K562 (cell line): ENCODE measurements around the gene ANXA3. TPM values are rescaled to one million over a fixed set of nuclear protein-coding genes. Genes with fewer than 3 reads are reported as not detected.

ENCODE experiments used
- ATAC-seq: fragments of 200-7000 bp; cut with Tn5 transposase; 3 replicates; pipeline ENCODE4 v1.9.1; 2020; ENCODE audit warnings: moderate library complexity
- BruUV-seq: library from RNA; stranded (reverse); fragments of 400-500 nt; replicated peaks from 2 replicates; lab custom pipeline; 2021; lab: Mats Ljungman, UMichigan
- CTCF ChIA-PET: fragments of 300-600 bp; formaldehyde crosslinking; extraction: SDS; loops from one replicate; lab custom pipeline; 2021; ENCODE audit warnings: low intra/inter-chr PET ratio; lab: Yijun Ruan, JAX
- POLR2A ChIA-PET: fragments of 300-600, 350-650 bp; sonication (Branson Sonifier 250); formaldehyde crosslinking; extraction: SDS; loops from one replicate; lab custom pipeline; 2021; ENCODE audit warnings: antibody characterized with exemption, inconsistent platforms; lab: Yijun Ruan, JAX
- DNase-seq, 4 experiments: peaks; one replicate each; pipeline versions ENCODE4 v3.0.0 to v3.0.0-alpha.2; 2011 to 2018; ENCODE audit warnings: low spot score in 3 of 4, mixed read lengths in 3 of 4; ENCODE audit errors: extremely low read depth in 1 of 4
- FAIRE-seq: peaks from 2 replicates; lab custom pipeline; 2011; peaks lifted over from hg19 to GRCh38; lab: Jason Lieb, UNC
- H2AFZ ChIP-seq: 2 replicates; pipeline ENCODE4 v1.6.0; 2011; ENCODE audit warnings: low read depth, low read length, control low read depth, inconsistent platforms
- H3K27ac ChIP-seq: fragments of 200-600 bp; 3 replicates; pipeline ENCODE4 v1.8.0; 2011; ENCODE audit warnings: low read depth, mild to moderate bottlenecking, control low read depth, inconsistent platforms, low read length, moderate library complexity, mixed read lengths; ENCODE audit errors: extremely low read depth
- H3K27me3 ChIP-seq, 2 experiments: fragments of 300-600 bp in 1 of 2; 2 replicates in 1 of 2; 3 replicates in 1 of 2; pipeline versions ENCODE4 v1.6.0 to v1.8.0; 2011; ENCODE audit warnings: inconsistent platforms in 2 of 2, low read length in 2 of 2, mild to moderate bottlenecking in 1 of 2, mixed read lengths in 1 of 2, moderate library complexity in 1 of 2; ENCODE audit not compliant: control insufficient read depth in 2 of 2, insufficient read depth in 2 of 2
- H3K36me3 ChIP-seq: fragments of 300-600 bp; 3 replicates; pipeline ENCODE4 v1.8.0; 2011; ENCODE audit warnings: mild to moderate bottlenecking, low read length, inconsistent platforms; ENCODE audit not compliant: control insufficient read depth, insufficient read depth
- H3K4me1 ChIP-seq, 2 experiments: fragments of 200-600 bp in 1 of 2; replicated peaks in 1 of 2; 2 replicates in 1 of 2; 3 replicates in 1 of 2; pipeline versions ENCODE4 v1.5.1 to v1.8.0; 2011; ENCODE audit warnings: inconsistent platforms in 2 of 2, low read length in 2 of 2, mild to moderate bottlenecking in 1 of 2, mixed read lengths in 1 of 2, moderate library complexity in 1 of 2; ENCODE audit not compliant: control insufficient read depth in 2 of 2, insufficient read depth in 2 of 2
- H3K4me2 ChIP-seq: 2 replicates; pipeline ENCODE4 v1.6.1; 2011; ENCODE audit warnings: low read length, control low read depth, inconsistent platforms, mixed read lengths; ENCODE audit not compliant: insufficient read depth
- H3K4me3 ChIP-seq: fragments of 200-600 bp; sonication (generic), shearing (Covaris generic); 2 replicates; pipeline ENCODE4 v1.5.1; 2016; ENCODE audit warnings: control low read depth, inconsistent platforms
- H3K79me2 ChIP-seq: fragments of 200-600 bp; 3 replicates; pipeline ENCODE4 v1.8.0; 2011; ENCODE audit warnings: low read length, inconsistent platforms; ENCODE audit not compliant: control insufficient read depth, insufficient read depth
- H3K9ac ChIP-seq, 2 experiments: 2 replicates each; pipeline versions ENCODE4 v1.6.0 to v1.6.1; 2011; ENCODE audit warnings: low read depth in 2 of 2, low read length in 2 of 2, control low read depth in 1 of 2, inconsistent platforms in 1 of 2, mild to moderate bottlenecking in 1 of 2, mixed read lengths in 1 of 2; ENCODE audit not compliant: insufficient read depth in 1 of 2
- H3K9me1 ChIP-seq: one replicate; pipeline ENCODE4 v1.6.0; 2011; ENCODE audit warnings: inconsistent platforms, mild to moderate bottlenecking, low read length, moderate library complexity; ENCODE audit not compliant: control insufficient read depth, insufficient read depth
- H3K9me3 ChIP-seq: replicated peaks from 2 replicates; pipeline ENCODE4 v1.5.1; 2011; ENCODE audit warnings: low read depth, low read length, inconsistent platforms; ENCODE audit not compliant: control insufficient read depth, insufficient read depth
- H4K20me1 ChIP-seq: replicated peaks from 2 replicates; pipeline ENCODE4 v1.6.1; 2011; ENCODE audit warnings: low read length, inconsistent platforms, mixed read lengths; ENCODE audit not compliant: control insufficient read depth, insufficient read depth
- CEBPG ChIP-seq, 3 experiments: fragments of 200-800 bp in 1 of 3; sonication (Bioruptor generic) in 1 of 3; sonication (generic) in 1 of 3; formaldehyde crosslinking in 1 of 3; IDR thresholded peaks in 2 of 3; conservative IDR thresholded peaks in 1 of 3; 2 replicates each; pipeline versions ENCODE4 v1.6.1 to v1.8.0; 2016 to 2022; ENCODE audit warnings: missing compliant biosample characterization in 2 of 3, missing genetic modification characterization in 2 of 3, mild to moderate bottlenecking in 1 of 3, missing genetic modification reagents in 1 of 3
- CREBBP ChIP-seq: IDR thresholded peaks from one replicate; pipeline ENCODE4 v1.6.1; 2012; ENCODE audit warnings: low read depth, mild to moderate bottlenecking, control low read depth, inconsistent platforms, low read length
- ESRRB ChIP-seq: fragments of 250-450 bp; sonication (Bioruptor Pico); IDR thresholded peaks from 2 replicates; pipeline ENCODE4 v1.5.0; 2020; ENCODE audit warnings: mild to moderate bottlenecking, moderate library complexity, borderline replicate concordance
- ETS2 ChIP-seq: IDR thresholded peaks from 2 replicates; pipeline ENCODE4 v1.6.1; 2016; ENCODE audit warnings: borderline replicate concordance, missing genetic modification characterization, mild to moderate bottlenecking, moderate library complexity, missing compliant biosample characterization; ENCODE audit not compliant: poor library complexity, severe bottlenecking
- GTF2E2 ChIP-seq: fragments of 200-800 bp; sonication (Bioruptor generic); IDR thresholded peaks from 2 replicates; pipeline ENCODE4 v1.6.1; 2016; ENCODE audit warnings: missing genetic modification characterization, missing compliant biosample characterization
- L3MBTL2 ChIP-seq: fragments of 450-650 bp; IDR thresholded peaks from 2 replicates; pipeline ENCODE4 v1.6.1; 2016; ENCODE audit warnings: mild to moderate bottlenecking, moderate library complexity
- MBD2 ChIP-seq: sonication (generic); IDR thresholded peaks from 2 replicates; pipeline ENCODE4 v1.6.1; 2016; ENCODE audit warnings: low read depth, borderline replicate concordance
- NR2C2 ChIP-seq, 2 experiments: fragments of 200-800 bp in 1 of 2; sonication (Bioruptor generic) in 1 of 2; sonication (generic) in 1 of 2; formaldehyde crosslinking in 1 of 2; IDR thresholded peaks; 2 replicates each; pipeline versions ENCODE4 v1.6.1 to v1.8.0; 2016 to 2022; ENCODE audit warnings: mild to moderate bottlenecking in 1 of 2, missing compliant biosample characterization in 1 of 2, missing genetic modification characterization in 1 of 2, missing genetic modification reagents in 1 of 2
- SPI1 ChIP-seq: IDR thresholded peaks from 2 replicates; pipeline ENCODE4 v1.6.1; 2011; ENCODE audit warnings: low read depth, low read length, control low read depth, borderline replicate concordance
- SRSF1 ChIP-seq: fragments of 200-400 bp; formaldehyde crosslinking; IDR thresholded peaks from 2 replicates; pipeline ENCODE4 v1.6.1; 2017; ENCODE audit warnings: mild to moderate bottlenecking, low read depth, low read length, moderate library complexity
- TAL1 ChIP-seq: fragments of 450-650 bp; IDR thresholded peaks from 2 replicates; pipeline ENCODE4 v1.6.1; 2016; ENCODE audit warnings: mild to moderate bottlenecking
- ZNF143 ChIP-seq: sonication (generic); formaldehyde crosslinking; IDR thresholded peaks from 2 replicates; pipeline ENCODE4 v1.9.0; 2022; ENCODE audit warnings: mild to moderate bottlenecking, missing genetic modification reagents
- ZNF507 ChIP-seq: conservative IDR thresholded peaks from 2 replicates; pipeline ENCODE4 v1.6.1; 2017; ENCODE audit warnings: missing genetic modification characterization, missing compliant biosample characterization
- ZNF511 ChIP-seq: sonication (generic); formaldehyde crosslinking; IDR thresholded peaks from 2 replicates; pipeline ENCODE4 v1.8.0; 2022; ENCODE audit warnings: mild to moderate bottlenecking, missing genetic modification reagents
- ZNF766 ChIP-seq: fragments of 200-800 bp; sonication (Bioruptor generic); conservative IDR thresholded peaks from 2 replicates; pipeline ENCODE4 v1.6.1; 2016; ENCODE audit warnings: missing genetic modification characterization, missing compliant biosample characterization
- WGBS: fragments of 100-300 bp; shearing (Covaris generic); methylation state at CpG from one replicate; pipeline ENCODE4 v1.1.6; 2016; ENCODE audit warnings: low coverage, mixed read lengths; ENCODE audit not compliant: insufficient coverage; ENCODE audit errors: missing lambda C conversion rate; 5-methylcytosine and 5-hydroxymethylcytosine counted together
- in situ Hi-C: fragments of 300-500 bp; cut with MboI; formaldehyde crosslinking; loops from 4 replicates; pipeline ENCODE4 v1.15.0; 2018; ENCODE audit warnings: inconsistent platforms, mixed read lengths
- intact Hi-C: fragments of 100-400 bp; cut with micrococcal nuclease; formaldehyde crosslinking; loops from 2 replicates; pipeline ENCODE4 v1.14.2; 2022
- polyA plus RNA-seq, 8 experiments: library from polyadenylated mRNA; depleted of rRNA in 4 of 8; stranded (reverse) in 5 of 8; unstranded in 3 of 8; fragments of >200 nt; fragmentation: Nextera tagmentation in 2 of 8; fragmentation: Illumina TruSeq in 1 of 8; extraction: Ambion mirVana in 2 of 8; extraction: Trizol in 1 of 8; gene quantifications; 2 replicates each; pipeline versions ENCODE4 v1.2.1 to v1.2.3, GENCODE V29; 2011 to 2014; ENCODE audit warnings: inconsistent platforms in 1 of 8, missing spikeins in 1 of 8
- total RNA-seq, 7 experiments: library from RNA; depleted of rRNA in 6 of 7; stranded (reverse); fragments of >200 nt in 6 of 7; fragmentation: Illumina TruSeq in 2 of 7; extraction: Trizol in 2 of 7; gene quantifications; 2 replicates each; pipeline versions ENCODE4 v1.2.1 to v1.2.3, GENCODE V29; 2011 to 2021; ENCODE audit warnings: low replicate concordance in 1 of 7
- TF ChIP-seq, protein P1 (sequence below): sonication (generic); formaldehyde crosslinking; IDR thresholded peaks from 2 replicates; pipeline ENCODE4 v1.8.0; 2023; ENCODE audit warnings: mild to moderate bottlenecking, missing genetic modification reagents
- TF ChIP-seq, protein P2 (sequence below): sonication (generic); formaldehyde crosslinking; IDR thresholded peaks from 2 replicates; pipeline ENCODE4 v1.8.0; 2022; ENCODE audit warnings: mild to moderate bottlenecking, missing genetic modification reagents

ANXA3 gene
- total and polyA plus RNA-seq, 9 of the 15 experiments (the other 6 are each of a cell fraction or from before 2014, with no cell fraction given) = 6.3 to 15.5 (median 9.8) TPM

DNA sequence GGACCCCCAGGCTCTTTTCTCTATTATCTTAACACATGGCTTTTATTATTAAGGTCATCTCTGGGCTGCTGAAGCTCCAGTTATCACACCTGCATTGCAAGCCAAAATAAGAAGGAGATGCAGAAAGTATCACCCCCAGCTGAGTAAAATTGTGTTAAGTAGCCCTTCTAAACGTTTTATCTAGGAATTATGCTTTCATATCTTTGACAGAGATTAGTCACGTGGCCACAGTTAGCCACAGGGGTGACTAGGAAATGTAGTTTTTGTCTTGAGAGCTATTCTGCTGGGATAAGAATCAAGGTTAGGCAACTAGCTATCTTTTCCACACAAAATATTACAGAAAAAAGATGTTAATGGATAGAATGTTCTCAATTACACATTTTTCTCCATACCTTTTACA, 102.1 kb downstream of the ANXA3 start (continued):
- TF ChIP-seq ZNF511 = no peak
- TF ChIP-seq CEBPG (CRISPR knock-in tag; IDR thresholded peaks at IDR 0.05) = no peak
- TF ChIP-seq CEBPG (tag; conservative IDR thresholded peaks at IDR 0.05 in 1 of 2, IDR thresholded peaks at IDR 0.05 in 1 of 2) = 0 out of 4 replicates have a peak, but pooled peaks of 1 of the 2 experiments have one; percentile 21
- TF ChIP-seq ZNF143 (CRISPR knock-in tag) = peak; percentile 88
- 0 out of 2 replicates have a peak, but pooled peaks have one; percentile 26 for TF ChIP-seq MBD2
- no peak for TF ChIP-seq SRSF1
- TF ChIP-seq TAL1 = no peak
- TF ChIP-seq GTF2E2 = no peak
- TF ChIP-seq ZNF766 (CRISPR knock-in tag) = 0 out of 2 replicates have a peak, but pooled peaks have one; percentile 22

GRCh38 chr4:78654807-78655206, 103.2 kb downstream of the ANXA3 start:
- Histone ChIP-seq H3K9ac (no peak overlapping the region), H3K9me3 (no peaks in the 10 kb centered on the region), H2AFZ (peak overlapping the region; percentile 40; the same call in 1 of the 2 replicates), H3K79me2 (no peaks in the 10 kb centered on the region), H3K4me3 (no peak overlapping the region), H3K4me1 (peaks cover 29 to 73% of the 10 kb centered on the region in 2 experiments), H3K36me3 (no peaks in the 10 kb centered on the region), H3K9me1 (no peaks in the 10 kb centered on the region), H3K27ac (no peak overlapping the region), H3K4me2 (no peak overlapping the region), H4K20me1 (no peaks in the 10 kb centered on the region), H3K27me3 (no peaks in the 10 kb centered on the region)
- FAIRE-seq = no peak
- intact Hi-C loops = no loop called here
- in situ Hi-C loops = no loop called here
- BruUV-seq = no TSS peak
- WGBS = 0% methylated on average over 1 of the region's 1 CpG
- ChIA-PET CTCF (no interaction called here), POLR2A (interaction anchor here (0.6 kb wide), 1 partner anchor 161 kb away, joined by 4 read pairs; no protein-coding TSS in a partner anchor)
- ATAC-seq = no peak
- DNase-seq = no peak
- TF ChIP-seq L3MBTL2 (no peak), CREBBP (no peak), NR2C2 (CRISPR knock-in tag; IDR thresholded peaks at IDR 0.05) (no peak), NR2C2 (tag; IDR thresholded peaks at IDR 0.05) (0 out of 2 replicates have a peak, but pooled peaks have one; percentile 9), ESRRB (CRISPR knock-in tag) (no peak), SPI1 (peak; percentile 54; the same call in 1 of the 2 replicates), ZNF507 (tag) (no peak), ETS2 (tag) (no peak)
- TF ChIP-seq, protein P1, sequence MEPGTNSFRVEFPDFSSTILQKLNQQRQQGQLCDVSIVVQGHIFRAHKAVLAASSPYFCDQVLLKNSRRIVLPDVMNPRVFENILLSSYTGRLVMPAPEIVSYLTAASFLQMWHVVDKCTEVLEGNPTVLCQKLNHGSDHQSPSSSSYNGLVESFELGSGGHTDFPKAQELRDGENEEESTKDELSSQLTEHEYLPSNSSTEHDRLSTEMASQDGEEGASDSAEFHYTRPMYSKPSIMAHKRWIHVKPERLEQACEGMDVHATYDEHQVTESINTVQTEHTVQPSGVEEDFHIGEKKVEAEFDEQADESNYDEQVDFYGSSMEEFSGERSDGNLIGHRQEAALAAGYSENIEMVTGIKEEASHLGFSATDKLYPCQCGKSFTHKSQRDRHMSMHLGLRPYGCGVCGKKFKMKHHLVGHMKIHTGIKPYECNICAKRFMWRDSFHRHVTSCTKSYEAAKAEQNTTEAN (CRISPR knock-in tag) = no peak
- TF ChIP-seq, protein P2, sequence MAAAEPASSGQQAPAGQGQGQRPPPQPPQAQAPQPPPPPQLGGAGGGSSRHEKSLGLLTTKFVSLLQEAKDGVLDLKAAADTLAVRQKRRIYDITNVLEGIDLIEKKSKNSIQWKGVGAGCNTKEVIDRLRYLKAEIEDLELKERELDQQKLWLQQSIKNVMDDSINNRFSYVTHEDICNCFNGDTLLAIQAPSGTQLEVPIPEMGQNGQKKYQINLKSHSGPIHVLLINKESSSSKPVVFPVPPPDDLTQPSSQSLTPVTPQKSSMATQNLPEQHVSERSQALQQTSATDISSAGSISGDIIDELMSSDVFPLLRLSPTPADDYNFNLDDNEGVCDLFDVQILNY = no peak
